HCT116 (cell line): ENCODE results near the gene HMCN2. TPM values are rescaled to one million over a fixed set of nuclear protein-coding genes. Genes with fewer than 3 reads are reported as not detected.

Experiments used
- ATAC-seq: fragments of 200-7000 bp; cut with Tn5 transposase; 2 replicates; pipeline ENCODE4 v1.9.1; 2020; ENCODE audit warnings: mild to moderate bottlenecking, moderate library complexity
- BruUV-seq: library from RNA; stranded (reverse); fragments of 400-500 nt; replicated peaks from 2 replicates; lab custom pipeline; 2021; lab: Mats Ljungman, UMichigan
- CTCF ChIA-PET: fragments of 300-600 bp; sonication (Branson Sonifier 250); formaldehyde crosslinking; loops from one replicate; lab custom pipeline; 2021; ENCODE audit warnings: antibody characterized with exemption; lab: Charles Lee
- POLR2A ChIA-PET: fragments of 300-600, 350-600 bp; sonication (Branson Sonifier 250); formaldehyde crosslinking; loops from one replicate; lab custom pipeline; 2021; ENCODE audit warnings: antibody characterized with exemption; lab: Charles Lee
- RAD21 ChIA-PET, 2 experiments: fragments of 300-600 bp; sonication (Branson Sonifier 250); formaldehyde crosslinking; loops; one replicate each; lab custom pipeline; 2023; ENCODE audit warnings: low total read pairs in 2 of 2; ENCODE audit not compliant: uncharacterized antibody in 2 of 2, unreplicated experiment in 2 of 2, low non-redundant PET in 1 of 2; lab: Charles Lee
- DNase-seq: peaks from one replicate; pipeline ENCODE4 v3.0.0-alpha.2; 2010; ENCODE audit warnings: low read depth, low spot score
- H2AFZ ChIP-seq: fragments of 200-600 bp; shearing (Covaris generic), sonication (generic); 2 replicates; pipeline ENCODE4 v1.6.1; 2017; ENCODE audit warnings: low read depth, mixed run types, mixed read lengths, antibody characterized with exemption, low read length; ENCODE audit not compliant: poor library complexity, severe bottlenecking
- H3K27ac ChIP-seq: 2 replicates; pipeline ENCODE4 v1.5.1; 2012; ENCODE audit warnings: low read depth, low read length
- H3K27me3 ChIP-seq: fragments of 200-600 bp; sonication (generic); 2 replicates; pipeline ENCODE4 v1.6.1; 2016; ENCODE audit warnings: mixed run types, low read length, mixed read lengths; ENCODE audit not compliant: insufficient read depth
- H3K36me3 ChIP-seq, 2 experiments: fragments of 200-500 bp in 1 of 2; fragments of 200-600 bp in 1 of 2; sonication (Bioruptor generic) in 1 of 2; sonication (generic) in 1 of 2; 2 replicates each; pipeline versions ENCODE4 v1.5.1 to v1.6.1; 2014 to 2016; ENCODE audit warnings: low read length in 2 of 2, inconsistent platforms in 1 of 2, mixed read lengths in 1 of 2, mixed run types in 1 of 2; ENCODE audit not compliant: insufficient read depth in 2 of 2, control insufficient read depth in 1 of 2
- H3K4me1 ChIP-seq, 2 experiments: fragments of 200-600 bp in 1 of 2; sonication (generic) in 1 of 2; 2 replicates each; pipeline versions ENCODE4 v1.5.1 to v1.6.1; 2012 to 2017; ENCODE audit warnings: low read length in 2 of 2, inconsistent platforms in 1 of 2, mild to moderate bottlenecking in 1 of 2, mixed read lengths in 1 of 2, mixed run types in 1 of 2, moderate library complexity in 1 of 2; ENCODE audit not compliant: insufficient read depth in 2 of 2, control insufficient read depth in 1 of 2
- H3K4me2 ChIP-seq: fragments of 200-600 bp; sonication (generic); 2 replicates; pipeline ENCODE4 v1.6.1; 2017; ENCODE audit warnings: mixed run types, low read length, mixed read lengths
- H3K4me3 ChIP-seq, 2 experiments: fragments of 200-600 bp in 1 of 2; sonication (generic) in 1 of 2; replicated peaks in 1 of 2; 2 replicates each; pipeline ENCODE4 v1.5.1; 2011 to 2016; ENCODE audit warnings: low read length in 2 of 2, control low read depth in 1 of 2, low read depth in 1 of 2, mild to moderate bottlenecking in 1 of 2, mixed read lengths in 1 of 2, mixed run types in 1 of 2
- H3K79me2 ChIP-seq: fragments of 200-600 bp; sonication (generic); 2 replicates; pipeline ENCODE4 v1.6.1; 2017; ENCODE audit warnings: mild to moderate bottlenecking, mixed run types, low read length, moderate library complexity, mixed read lengths; ENCODE audit not compliant: insufficient read depth
- H3K9ac ChIP-seq: fragments of 200-600 bp; sonication (generic); 2 replicates; pipeline ENCODE4 v1.6.1; 2016; ENCODE audit warnings: low read length, mixed read lengths
- H3K9me2 ChIP-seq: fragments of 200-600 bp; sonication (generic), shearing (Covaris generic); 2 replicates; pipeline ENCODE4 v1.6.1; 2017; ENCODE audit warnings: mixed run types, mild to moderate bottlenecking, moderate library complexity; ENCODE audit not compliant: insufficient read depth
- H3K9me3 ChIP-seq, 2 experiments: fragments of 200-500 bp in 1 of 2; fragments of 200-600 bp in 1 of 2; sonication (Bioruptor generic) in 1 of 2; sonication (generic) in 1 of 2; 2 replicates each; pipeline ENCODE4 v1.6.1; 2014 to 2017; ENCODE audit warnings: low read length in 2 of 2, mixed read lengths in 2 of 2, inconsistent platforms in 1 of 2, low read depth in 1 of 2, mild to moderate bottlenecking in 1 of 2, mixed run types in 1 of 2, moderate library complexity in 1 of 2; ENCODE audit not compliant: control insufficient read depth in 1 of 2, insufficient read depth in 1 of 2
- H4K20me1 ChIP-seq: fragments of 200-600 bp; sonication (generic), shearing (Covaris generic); 2 replicates; pipeline ENCODE4 v1.6.1; 2017; ENCODE audit warnings: mixed run types, mild to moderate bottlenecking, moderate library complexity; ENCODE audit not compliant: insufficient read depth
- CBX3 ChIP-seq: IDR thresholded peaks from 2 replicates; pipeline ENCODE4 v1.6.1; 2012; ENCODE audit warnings: low read depth
- EGR1 ChIP-seq: IDR thresholded peaks from 2 replicates; pipeline ENCODE4 v1.6.1; 2012; ENCODE audit warnings: low read depth
- ELF1 ChIP-seq: IDR thresholded peaks from 2 replicates; pipeline ENCODE4 v1.6.1; 2012; ENCODE audit warnings: low read depth, borderline replicate concordance
- EZH2 ChIP-seq: fragments of 200-600 bp; sonication (generic); IDR thresholded peaks from 2 replicates; pipeline ENCODE4 v1.6.1; 2017; ENCODE audit warnings: antibody characterized with exemption, mixed run types
- EZH2phosphoT487 ChIP-seq: fragments of 200-600 bp; IDR thresholded peaks from 2 replicates; pipeline ENCODE4 v1.6.1; 2018; ENCODE audit warnings: antibody characterized with exemption, borderline replicate concordance
- FOSL1 ChIP-seq: IDR thresholded peaks from 2 replicates; pipeline ENCODE4 v1.6.1; 2012; ENCODE audit warnings: low read depth
- JUND ChIP-seq: IDR thresholded peaks from 2 replicates; pipeline ENCODE4 v1.6.1; 2012
- MAX ChIP-seq: IDR thresholded peaks from 2 replicates; pipeline ENCODE4 v1.6.1; 2012
- RAD21 ChIP-seq: IDR thresholded peaks from 2 replicates; pipeline ENCODE4 v1.6.1; 2012; ENCODE audit warnings: low read depth, mild to moderate bottlenecking
- TCF7L2 ChIP-seq: IDR thresholded peaks from 2 replicates; pipeline ENCODE4 v1.7.0; 2011; ENCODE audit warnings: borderline replicate concordance, inconsistent platforms; ENCODE audit not compliant: insufficient read depth, insufficient read length; ENCODE audit errors: extremely low read depth
- ZFX ChIP-seq: fragments of 450-650 bp; IDR thresholded peaks from 2 replicates; pipeline ENCODE4 v1.6.1; 2017
- intact Hi-C: fragments of 100-400 bp; cut with micrococcal nuclease; formaldehyde crosslinking; loops from 2 replicates; pipeline ENCODE4 v1.10.0; 2022
- total RNA-seq: library from RNA; stranded (reverse); gene quantifications from one replicate; pipeline ENCODE4 v1.2.1, GENCODE V29; 2021; ENCODE audit not compliant: unreplicated experiment
- TF ChIP-seq, protein P1 (sequence below): IDR thresholded peaks from 2 replicates; pipeline ENCODE4 v1.6.1; 2012; ENCODE audit warnings: low read depth

Gene HMCN2
- total RNA-seq, 1 experiment from 2014 or later: 0.22 TPM

- ATAC-seq: no peak
Observed at GRCh38 chr9:130478152-130478551, 212.6 kb downstream of the HMCN2 start.

More at GRCh38 chr9:130478152-130478551, 212.6 kb downstream of the HMCN2 start:
- CTCF ChIA-PET: no interaction called here
- no peak overlapping the region for H3K4me3 ChIP-seq
- no peak overlapping the region for H3K4me2 ChIP-seq
- H4K20me1 ChIP-seq: no peaks in the 10 kb centered on the region
- no peaks in the 10 kb centered on the region for H3K36me3 ChIP-seq
- H3K27ac ChIP-seq: no peak overlapping the region
- H3K79me2 ChIP-seq: no peaks in the 10 kb centered on the region
- H2AFZ ChIP-seq: no peak overlapping the region
- RAD21 ChIA-PET: no interaction called here
- TF ChIP-seq CBX3 (no peak), ZFX (no peak), RAD21 (no peak), EZH2 (no peak), EZH2phosphoT487 (no peak), MAX (no peak), JUND (no peak), FOSL1 (no peak), ELF1 (no peak), EGR1 (no peak), TCF7L2 (no peak)
- TF ChIP-seq, protein P1, sequence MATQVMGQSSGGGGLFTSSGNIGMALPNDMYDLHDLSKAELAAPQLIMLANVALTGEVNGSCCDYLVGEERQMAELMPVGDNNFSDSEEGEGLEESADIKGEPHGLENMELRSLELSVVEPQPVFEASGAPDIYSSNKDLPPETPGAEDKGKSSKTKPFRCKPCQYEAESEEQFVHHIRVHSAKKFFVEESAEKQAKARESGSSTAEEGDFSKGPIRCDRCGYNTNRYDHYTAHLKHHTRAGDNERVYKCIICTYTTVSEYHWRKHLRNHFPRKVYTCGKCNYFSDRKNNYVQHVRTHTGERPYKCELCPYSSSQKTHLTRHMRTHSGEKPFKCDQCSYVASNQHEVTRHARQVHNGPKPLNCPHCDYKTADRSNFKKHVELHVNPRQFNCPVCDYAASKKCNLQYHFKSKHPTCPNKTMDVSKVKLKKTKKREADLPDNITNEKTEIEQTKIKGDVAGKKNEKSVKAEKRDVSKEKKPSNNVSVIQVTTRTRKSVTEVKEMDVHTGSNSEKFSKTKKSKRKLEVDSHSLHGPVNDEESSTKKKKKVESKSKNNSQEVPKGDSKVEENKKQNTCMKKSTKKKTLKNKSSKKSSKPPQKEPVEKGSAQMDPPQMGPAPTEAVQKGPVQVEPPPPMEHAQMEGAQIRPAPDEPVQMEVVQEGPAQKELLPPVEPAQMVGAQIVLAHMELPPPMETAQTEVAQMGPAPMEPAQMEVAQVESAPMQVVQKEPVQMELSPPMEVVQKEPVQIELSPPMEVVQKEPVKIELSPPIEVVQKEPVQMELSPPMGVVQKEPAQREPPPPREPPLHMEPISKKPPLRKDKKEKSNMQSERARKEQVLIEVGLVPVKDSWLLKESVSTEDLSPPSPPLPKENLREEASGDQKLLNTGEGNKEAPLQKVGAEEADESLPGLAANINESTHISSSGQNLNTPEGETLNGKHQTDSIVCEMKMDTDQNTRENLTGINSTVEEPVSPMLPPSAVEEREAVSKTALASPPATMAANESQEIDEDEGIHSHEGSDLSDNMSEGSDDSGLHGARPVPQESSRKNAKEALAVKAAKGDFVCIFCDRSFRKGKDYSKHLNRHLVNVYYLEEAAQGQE: no peak
- H3K9me2 ChIP-seq: no peaks in the 10 kb centered on the region
- BruUV-seq: no TSS peak
- POLR2A ChIA-PET: no interaction called here
- no peak overlapping the region for H3K9ac ChIP-seq
- no peaks in the 10 kb centered on the region for H3K9me3 ChIP-seq
- intact Hi-C loops: no loop called here
- DNase-seq: no peak
- H3K27me3 ChIP-seq: no peaks in the 10 kb centered on the region
- H3K4me1 ChIP-seq: no peaks in the 10 kb centered on the region
